Spinal cord (tissue), 10 donors: Measurements from ENCODE around the gene ITGA5. TPM values are rescaled to one million over a fixed set of nuclear protein-coding genes. Genes with fewer than 3 reads are reported as not detected.
"Not testable (repeated sequence)": the region's sequence is repeated elsewhere in the genome, so short reads cannot be mapped to it uniquely, and the experiment has no call there.

Experiments used
- DNase-seq, 6 donors: peaks; one replicate each; pipeline versions ENCODE4 v3.0.0 to v3.0.0-alpha.2; 2013 to 2015; ENCODE audit warnings: low spot score in 6 of 6, low read depth in 4 of 6
- H3K27ac ChIP-seq: one replicate; pipeline ENCODE4 v1.5.1; 2013; ENCODE audit warnings: low read depth, low read length, control low read depth
- H3K27me3 ChIP-seq: one replicate; pipeline ENCODE4 v1.6.1; 2013; ENCODE audit warnings: low read length; ENCODE audit not compliant: control insufficient read depth, insufficient read depth
- H3K36me3 ChIP-seq: one replicate; pipeline ENCODE4 v1.6.1; 2013; ENCODE audit warnings: low read length; ENCODE audit not compliant: control insufficient read depth, insufficient read depth
- H3K4me1 ChIP-seq: one replicate; pipeline ENCODE4 v1.6.1; 2013; ENCODE audit warnings: low read length; ENCODE audit not compliant: control insufficient read depth, insufficient read depth
- H3K4me3 ChIP-seq: one replicate; pipeline ENCODE4 v1.5.1; 2013; ENCODE audit warnings: low read depth, low read length, control low read depth
- H3K9me3 ChIP-seq: one replicate; pipeline ENCODE4 v1.6.1; 2013; ENCODE audit warnings: low read length; ENCODE audit not compliant: control insufficient read depth, insufficient read depth
- WGBS: methylation state at CpG from one replicate; pipeline ENCODE4 v1.1.5; 2013; ENCODE audit warnings: missing lambda C conversion rate; ENCODE audit not compliant: insufficient coverage; 5-methylcytosine and 5-hydroxymethylcytosine counted together
- polyA plus RNA-seq, 2 donors: library from polyadenylated mRNA; unstranded; fragments of 120-200 nt; gene quantifications; one replicate each; pipeline ENCODE4 v1.2.1, GENCODE V29; 2013; ENCODE audit not compliant: insufficient read length in 2 of 2
- total RNA-seq, 2 donors: library from RNA; depleted of rRNA in 1 of 2; stranded (reverse); fragments of 120-200 nt in 1 of 2; fragments of >200 nt in 1 of 2; gene quantifications; one replicate each; pipeline versions ENCODE4 v1.2.3 to v1.2.4, GENCODE V29; 2013 to 2014
- donor health status: healthy.

The ITGA5 gene
- total and polyA plus RNA-seq, 4 donors: 12.3 to 43.0 (median 20.0) TPM

GRCh38 chr12:54358945-54359761 is 59.9 kb downstream of the ITGA5 start:
- Histone ChIP-seq H3K9me3 (no peaks in the 10 kb centered on the region), H3K27ac (peak overlapping the region; percentile 96), H3K36me3 (no peaks in the 10 kb centered on the region), H3K4me3 (peak overlapping the region; percentile 64), H3K27me3 (no peaks in the 10 kb centered on the region), H3K4me1 (peaks cover 68% of the 10 kb centered on the region)
- DNase-seq: peak; percentile 99 to 100 (median 99)
- WGBS: 0% methylated on average over 24 of the region's 40 CpGs

GRCh38 chr12:54358191-54358944 is 60.7 kb downstream of the ITGA5 start:
- Histone ChIP-seq H3K27me3 (no peaks in the 10 kb centered on the region), H3K27ac (peak overlapping the region; percentile 96), H3K36me3 (no peaks in the 10 kb centered on the region), H3K4me3 (peak overlapping the region; percentile 64), H3K9me3 (no peaks in the 10 kb centered on the region), H3K4me1 (peaks cover 75% of the 10 kb centered on the region)
- DNase-seq: peak in 2 of 6 donors; percentile 85 to 93
- WGBS: 1% methylated on average over 9 of the region's 15 CpGs

- WGBS: 0% methylated on average over 1 of the region's 2 CpGs
- peak in 1 of 6 donors; percentile 77 for DNase-seq
Measured at GRCh38 chr12:54357506-54358190, 61.4 kb downstream of the ITGA5 start.

GRCh38 chr12:54356951-54357356 is 62.1 kb downstream of the ITGA5 start:
- H3K36me3 ChIP-seq: no peaks in the 10 kb centered on the region
- H3K4me1 ChIP-seq: peaks cover 89% of the 10 kb centered on the region
- H3K4me3 ChIP-seq: peak overlapping the region; percentile 2
- no peaks in the 10 kb centered on the region for H3K9me3 ChIP-seq
- peak overlapping the region; percentile 96 for H3K27ac ChIP-seq
- DNase-seq: peak in 2 of 6 donors; percentile 53 to 85
- WGBS: 13% methylated on average over 3 of the region's 4 CpGs
- no peaks in the 10 kb centered on the region for H3K27me3 ChIP-seq

More at GRCh38 chr12:54357506-54358190, 61.4 kb downstream of the ITGA5 start:
- Histone ChIP-seq H3K4me1 (peaks cover 82% of the 10 kb centered on the region), H3K4me3 (peak overlapping the region; percentile 64), H3K27ac (peak overlapping the region; percentile 96), H3K36me3 (no peaks in the 10 kb centered on the region), H3K27me3 (no peaks in the 10 kb centered on the region), H3K9me3 (no peaks in the 10 kb centered on the region)

GRCh38 chr12:54356228-54356627 is 62.8 kb downstream of the ITGA5 start:
- H3K4me3 ChIP-seq: no peak overlapping the region
- H3K4me1 ChIP-seq: peaks cover 94% of the 10 kb centered on the region
- 45% methylated on average over 2 of the region's 3 CpGs for WGBS
- peak in 2 of 6 donors; percentile 34 to 64 for DNase-seq
- H3K27me3 ChIP-seq: no peaks in the 10 kb centered on the region
- no peaks in the 10 kb centered on the region for H3K36me3 ChIP-seq
- no peaks in the 10 kb centered on the region for H3K9me3 ChIP-seq
- peak overlapping the region; percentile 96 for H3K27ac ChIP-seq

GRCh38 chr12:54355104-54355815 is 63.8 kb downstream of the ITGA5 start:
- Histone ChIP-seq H3K27ac (peak overlapping the region; percentile 96), H3K27me3 (no peaks in the 10 kb centered on the region), H3K9me3 (no peaks in the 10 kb centered on the region), H3K4me1 (peaks cover 88% of the 10 kb centered on the region), H3K4me3 (no peak overlapping the region), H3K36me3 (no peaks in the 10 kb centered on the region)
- WGBS: 33% methylated on average over 3 of the region's 6 CpGs
- DNase-seq: peak in 1 of 6 donors; percentile 47

GRCh38 chr12:54354271-54354670 is 64.8 kb downstream of the ITGA5 start:
- not testable (repeated sequence) for H3K9me3 ChIP-seq, H3K36me3 ChIP-seq, H3K4me3 ChIP-seq, H3K27me3 ChIP-seq, DNase-seq
- H3K4me1 ChIP-seq: peaks cover 85% of the 10 kb centered on the region
- WGBS: 90% methylated on average over 1 of the region's 7 CpGs
- H3K27ac ChIP-seq: peak overlapping the region; percentile 96

GRCh38 chr12:54352891-54353874 is 65.9 kb downstream of the ITGA5 start:
- no peaks in the 10 kb centered on the region for H3K27me3 ChIP-seq
- no peaks in the 10 kb centered on the region for H3K9me3 ChIP-seq
- H3K4me1 ChIP-seq: peaks cover 81% of the 10 kb centered on the region
- WGBS: 0% methylated on average over 1 of the region's 1 CpG
- H3K4me3 ChIP-seq: peak overlapping the region; percentile 32
- H3K27ac ChIP-seq: peak overlapping the region; percentile 96
- peaks cover 9% of the 10 kb centered on the region for H3K36me3 ChIP-seq
- DNase-seq: peak in 2 of 6 donors; percentile 85 to 91
